ENCODE data around the gene FA2H.
"Not testable (repeated sequence)": the region's sequence is repeated elsewhere in the genome, so short reads cannot be mapped to it uniquely, and the experiment has no call there.

Gene FA2H

GRCh38 chr16:74811216-74811615, 36.6 kb upstream of the FA2H start:
- H3K4me2 ChIP-seq (ENCODE audit: low read length); H3K36me3 ChIP-seq (ENCODE audit: control insufficient read depth in 1 of 2, insufficient read depth in 2 of 2, low read length in 2 of 2); H2BK120ac ChIP-seq (ENCODE audit: insufficient read depth, low read length, poor library complexity); H3K27ac ChIP-seq (ENCODE audit: low read depth, low read length); H4K8ac ChIP-seq (ENCODE audit: low read depth, low read length); H3K9ac ChIP-seq (ENCODE audit: low read length); H3K79me1 ChIP-seq (ENCODE audit: low read length); DNase-seq; H2BK12ac ChIP-seq (ENCODE audit: low read length); H2BK5ac ChIP-seq (ENCODE audit: low read depth, low read length, poor library complexity); H4K91ac ChIP-seq (ENCODE audit: low read depth, low read length); H3K79me2 ChIP-seq (ENCODE audit: control insufficient read depth, insufficient read depth, low read length, poor library complexity); H3K23ac ChIP-seq (ENCODE audit: low read length); H3K4ac ChIP-seq (ENCODE audit: low read depth, low read length); H3K4me3 ChIP-seq (ENCODE audit: low read depth, low read length); H3K27me3 ChIP-seq (ENCODE audit: insufficient read depth, low read length); H3K4me1 ChIP-seq (ENCODE audit: control insufficient read depth in 1 of 2, insufficient read depth in 2 of 2, low read length in 2 of 2); H2AFZ ChIP-seq (ENCODE audit: insufficient read depth, low read length, poor library complexity); H2AK5ac ChIP-seq (ENCODE audit: low read length); H3K18ac ChIP-seq (ENCODE audit: low read length); H3K14ac ChIP-seq (ENCODE audit: low read length); H3K9me3 ChIP-seq (ENCODE audit: insufficient read depth, low read depth, low read length); H4K12ac ChIP-seq (ENCODE audit: low read depth, low read length): not testable (repeated sequence)
- no CpG with 5 or more reads among the region's 1 CpG for WGBS (ENCODE audit: extremely low coverage, insufficient coverage, insufficient read length)

DNA sequence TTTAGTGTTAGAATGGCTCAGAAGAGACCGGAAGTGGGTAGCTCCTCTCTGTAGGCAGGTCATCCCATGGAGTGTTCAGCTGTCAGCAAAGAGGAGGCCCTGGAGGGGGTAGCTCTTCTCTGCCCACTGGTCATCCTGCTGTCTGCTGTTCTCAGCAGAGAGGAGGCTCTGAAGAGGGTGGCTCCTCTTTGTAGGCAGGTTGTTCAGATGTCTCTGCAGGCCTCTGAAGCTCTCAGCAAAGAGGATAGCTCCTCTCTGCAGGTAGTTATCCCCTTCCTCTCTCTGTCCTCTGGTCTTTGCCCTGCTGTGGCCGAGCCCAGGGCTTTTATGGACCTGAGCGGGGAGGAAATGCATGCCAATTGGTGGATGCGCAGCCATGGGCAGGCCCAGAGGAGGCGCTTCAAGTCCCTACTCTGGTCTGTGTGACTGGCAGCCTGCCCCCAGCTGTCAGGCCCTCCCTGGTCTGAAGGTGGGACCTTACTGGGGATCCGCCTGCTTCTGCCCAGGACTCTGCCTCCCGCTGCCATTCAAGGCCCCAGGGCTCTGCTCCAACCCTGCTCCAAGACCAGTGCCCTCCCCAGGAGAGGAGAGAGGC, 32.5 kb upstream of the FA2H start:
- no peak overlapping the region for H3K23ac ChIP-seq (ENCODE audit: low read length)
- no peaks in the 10 kb centered on the region for H3K36me3 ChIP-seq (ENCODE audit: control insufficient read depth in 1 of 2, insufficient read depth in 2 of 2, low read length in 2 of 2)
- no peak for DNase-seq
- no peak overlapping the region for H2BK5ac ChIP-seq (ENCODE audit: low read depth, low read length, poor library complexity)
- H3K4me1 ChIP-seq (ENCODE audit: control insufficient read depth in 1 of 2, insufficient read depth in 2 of 2, low read length in 2 of 2) = no peaks in the 10 kb centered on the region
- no peak overlapping the region for H2AK5ac ChIP-seq (ENCODE audit: low read length)
- peaks cover 7% of the 10 kb centered on the region for H3K9me3 ChIP-seq (ENCODE audit: insufficient read depth, low read depth, low read length)
- H2BK12ac ChIP-seq (ENCODE audit: low read length) = no peak overlapping the region
- no peak overlapping the region for H2BK120ac ChIP-seq (ENCODE audit: insufficient read depth, low read length, poor library complexity)
- no peak overlapping the region for H3K18ac ChIP-seq (ENCODE audit: low read length)
- no peak overlapping the region for H2AFZ ChIP-seq (ENCODE audit: insufficient read depth, low read length, poor library complexity)
- H4K12ac ChIP-seq (ENCODE audit: low read depth, low read length) = no peak overlapping the region
- H3K27ac ChIP-seq (ENCODE audit: low read depth, low read length) = no peak overlapping the region
- no peak overlapping the region for H3K14ac ChIP-seq (ENCODE audit: low read length)
- no peak overlapping the region for H4K8ac ChIP-seq (ENCODE audit: low read depth, low read length)
- H3K9ac ChIP-seq (ENCODE audit: low read length) = no peak overlapping the region
- no peak overlapping the region for H3K4me2 ChIP-seq (ENCODE audit: low read length)
- H3K4ac ChIP-seq (ENCODE audit: low read depth, low read length) = no peak overlapping the region
- H3K4me3 ChIP-seq (ENCODE audit: low read depth, low read length) = no peak overlapping the region
- no peaks in the 10 kb centered on the region for H3K79me2 ChIP-seq (ENCODE audit: control insufficient read depth, insufficient read depth, low read length, poor library complexity)
- no peaks in the 10 kb centered on the region for H3K27me3 ChIP-seq (ENCODE audit: insufficient read depth, low read length)
- no peaks in the 10 kb centered on the region for H3K79me1 ChIP-seq (ENCODE audit: low read length)
- no CpG with 5 or more reads among the region's 7 CpGs for WGBS (ENCODE audit: extremely low coverage, insufficient coverage, insufficient read length)
- no peak overlapping the region for H4K91ac ChIP-seq (ENCODE audit: low read depth, low read length)

DNA sequence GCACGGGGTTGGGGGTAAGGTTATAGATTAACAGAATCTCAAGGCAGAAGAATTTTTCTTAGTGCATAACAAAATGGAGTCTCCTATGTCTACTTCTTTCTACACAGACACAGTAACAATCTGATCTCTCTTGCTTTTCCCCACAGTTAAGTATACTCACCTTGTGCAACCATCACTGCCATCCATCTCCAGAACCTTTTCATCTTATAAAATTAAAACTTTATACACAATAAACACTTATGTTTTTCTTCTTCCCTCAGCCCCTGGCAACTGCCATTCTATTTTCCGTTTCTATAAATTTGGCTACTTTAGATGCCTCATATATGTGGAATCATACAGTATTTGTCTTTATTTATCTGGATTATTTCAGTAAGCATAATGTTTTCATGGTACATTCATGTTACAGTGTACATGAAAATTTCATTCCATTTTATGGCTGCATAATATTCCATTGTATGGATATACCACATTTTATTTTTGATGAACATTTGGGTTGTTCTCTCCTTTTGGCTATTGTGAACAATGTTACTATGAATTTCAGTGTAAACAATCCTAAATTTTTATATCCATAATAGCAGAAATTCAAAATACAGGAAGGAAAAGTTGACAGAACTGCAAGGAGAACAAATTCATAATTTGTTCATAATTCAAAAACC, 25.7 kb upstream of the FA2H start:
- Histone ChIP-seq H3K4me3 (ENCODE audit: low read depth, low read length) (no peak overlapping the region), H2BK5ac (ENCODE audit: low read depth, low read length, poor library complexity) (no peak overlapping the region), H3K27me3 (ENCODE audit: insufficient read depth, low read length) (no peaks in the 10 kb centered on the region), H2AK5ac (ENCODE audit: low read length) (no peak overlapping the region), H2BK12ac (ENCODE audit: low read length) (no peak overlapping the region), H3K23ac (ENCODE audit: low read length) (no peak overlapping the region), H3K36me3 (ENCODE audit: control insufficient read depth in 1 of 2, insufficient read depth in 2 of 2, low read length in 2 of 2) (no peaks in the 10 kb centered on the region), H3K9me3 (ENCODE audit: insufficient read depth, low read depth, low read length) (no peaks in the 10 kb centered on the region), H3K18ac (ENCODE audit: low read length) (no peak overlapping the region), H3K4me2 (ENCODE audit: low read length) (no peak overlapping the region), H2BK120ac (ENCODE audit: insufficient read depth, low read length, poor library complexity) (no peak overlapping the region), H3K9ac (ENCODE audit: low read length) (no peak overlapping the region), H3K4ac (ENCODE audit: low read depth, low read length) (no peak overlapping the region), H2AFZ (ENCODE audit: insufficient read depth, low read length, poor library complexity) (no peak overlapping the region), H4K91ac (ENCODE audit: low read depth, low read length) (no peak overlapping the region), H3K14ac (ENCODE audit: low read length) (no peak overlapping the region), H3K4me1 (ENCODE audit: control insufficient read depth in 1 of 2, insufficient read depth in 2 of 2, low read length in 2 of 2) (no peaks in the 10 kb centered on the region), H3K27ac (ENCODE audit: low read depth, low read length) (no peak overlapping the region), H3K79me1 (ENCODE audit: low read length) (no peaks in the 10 kb centered on the region), H3K79me2 (ENCODE audit: control insufficient read depth, insufficient read depth, low read length, poor library complexity) (no peaks in the 10 kb centered on the region), H4K12ac (ENCODE audit: low read depth, low read length) (no peak overlapping the region), H4K8ac (ENCODE audit: low read depth, low read length) (no peak overlapping the region)
- no peak for DNase-seq
- WGBS (ENCODE audit: extremely low coverage, insufficient coverage, insufficient read length) = no CpG with 5 or more reads among the region's 2 CpGs

GRCh38 chr16:74797414-74797813, 22.8 kb upstream of the FA2H start:
- Histone ChIP-seq H3K36me3 (ENCODE audit: control insufficient read depth in 1 of 2, insufficient read depth in 2 of 2, low read length in 2 of 2) (no peaks in the 10 kb centered on the region), H3K14ac (ENCODE audit: low read length) (no peak overlapping the region), H3K79me2 (ENCODE audit: control insufficient read depth, insufficient read depth, low read length, poor library complexity) (no peaks in the 10 kb centered on the region), H4K12ac (ENCODE audit: low read depth, low read length) (no peak overlapping the region), H2AK5ac (ENCODE audit: low read length) (no peak overlapping the region), H2AFZ (ENCODE audit: insufficient read depth, low read length, poor library complexity) (no peak overlapping the region), H3K79me1 (ENCODE audit: low read length) (no peaks in the 10 kb centered on the region), H3K4me2 (ENCODE audit: low read length) (no peak overlapping the region), H3K4ac (ENCODE audit: low read depth, low read length) (no peak overlapping the region), H2BK5ac (ENCODE audit: low read depth, low read length, poor library complexity) (no peak overlapping the region), H3K9me3 (ENCODE audit: insufficient read depth, low read depth, low read length) (no peaks in the 10 kb centered on the region), H2BK12ac (ENCODE audit: low read length) (no peak overlapping the region), H3K23ac (ENCODE audit: low read length) (no peak overlapping the region), H4K91ac (ENCODE audit: low read depth, low read length) (no peak overlapping the region), H3K27me3 (ENCODE audit: insufficient read depth, low read length) (no peaks in the 10 kb centered on the region), H3K4me3 (ENCODE audit: low read depth, low read length) (no peak overlapping the region), H3K4me1 (ENCODE audit: control insufficient read depth in 1 of 2, insufficient read depth in 2 of 2, low read length in 2 of 2) (no peaks in the 10 kb centered on the region), H3K9ac (ENCODE audit: low read length) (no peak overlapping the region), H4K8ac (ENCODE audit: low read depth, low read length) (no peak overlapping the region), H2BK120ac (ENCODE audit: insufficient read depth, low read length, poor library complexity) (no peak overlapping the region), H3K18ac (ENCODE audit: low read length) (no peak overlapping the region), H3K27ac (ENCODE audit: low read depth, low read length) (no peak overlapping the region)
- no CpG with 5 or more reads among the region's 1 CpG for WGBS (ENCODE audit: extremely low coverage, insufficient coverage, insufficient read length)
- no peak for DNase-seq
